Mesendoderm (in vitro differentiated cells): ENCODE measurements around the gene RNF144B.
"Not testable (repeated sequence)": the region's sequence is repeated elsewhere in the genome, so short reads cannot be mapped to it uniquely, and the experiment has no call there.

Experiments
- DNase-seq: peaks from one replicate; pipeline ENCODE4 v3.0.0; 2013
- H2AK5ac ChIP-seq: 2 replicates; pipeline ENCODE4 v1.6.1; 2013; ENCODE audit warnings: low read length, inconsistent platforms
- H2BK120ac ChIP-seq: 2 replicates; pipeline ENCODE4 v1.6.1; 2013; ENCODE audit warnings: low read depth, mild to moderate bottlenecking, low read length, moderate library complexity, mixed read lengths
- H2BK15ac ChIP-seq: replicated peaks from 2 replicates; pipeline ENCODE4 v1.6.1; 2013; ENCODE audit warnings: low read depth, mild to moderate bottlenecking, moderate library complexity
- H2BK5ac ChIP-seq: 2 replicates; pipeline ENCODE4 v1.6.1; 2013; ENCODE audit warnings: low read length, inconsistent platforms
- H3K18ac ChIP-seq: 2 replicates; pipeline ENCODE4 v1.6.1; 2013; ENCODE audit warnings: mild to moderate bottlenecking, low read length, mixed read lengths
- H3K23ac ChIP-seq: one replicate; pipeline ENCODE4 v1.6.1; 2013; ENCODE audit warnings: low read length
- H3K27ac ChIP-seq: 2 replicates; pipeline ENCODE4 v1.5.1; 2013; ENCODE audit warnings: low read depth, mild to moderate bottlenecking, inconsistent platforms, low read length, moderate library complexity
- H3K27me3 ChIP-seq: 2 replicates; pipeline ENCODE4 v1.6.1; 2013; ENCODE audit warnings: low read length, control low read depth, mild to moderate bottlenecking, inconsistent platforms; ENCODE audit not compliant: insufficient read depth, poor library complexity
- H3K36me3 ChIP-seq: 2 replicates; pipeline ENCODE4 v1.6.1; 2013; ENCODE audit warnings: low read length, inconsistent platforms; ENCODE audit not compliant: control insufficient read depth, insufficient read depth
- H3K4ac ChIP-seq: one replicate; pipeline ENCODE4 v1.6.1; 2013; ENCODE audit warnings: low read depth, mild to moderate bottlenecking, low read length, moderate library complexity
- H3K4me1 ChIP-seq: 2 replicates; pipeline ENCODE4 v1.6.1; 2013; ENCODE audit warnings: low read depth, low read length, inconsistent platforms; ENCODE audit not compliant: control insufficient read depth
- H3K4me2 ChIP-seq: 2 replicates; pipeline ENCODE4 v1.6.1; 2013; ENCODE audit warnings: low read length
- H3K4me3 ChIP-seq: 2 replicates; pipeline ENCODE4 v1.5.1; 2013; ENCODE audit warnings: mild to moderate bottlenecking, low read length
- H3K56ac ChIP-seq: one replicate; pipeline ENCODE4 v1.6.1; 2013; ENCODE audit warnings: low read length
- H3K79me1 ChIP-seq: 2 replicates; pipeline ENCODE4 v1.6.1; 2013; ENCODE audit warnings: low read length, inconsistent platforms
- H3K79me2 ChIP-seq: 2 replicates; pipeline ENCODE4 v1.6.1; 2013; ENCODE audit warnings: mild to moderate bottlenecking, low read length; ENCODE audit not compliant: control insufficient read depth, insufficient read depth
- H3K9ac ChIP-seq: 2 replicates; pipeline ENCODE4 v1.6.1; 2013; ENCODE audit warnings: low read length, inconsistent platforms
- H4K5ac ChIP-seq: one replicate; pipeline ENCODE4 v1.6.1; 2013; ENCODE audit warnings: low read length
- H4K8ac ChIP-seq: one replicate; pipeline ENCODE4 v1.6.1; 2013; ENCODE audit warnings: low read depth, mild to moderate bottlenecking, control low read depth, low read length, moderate library complexity
- WGBS: extraction: QIAGEN DNeasy Blood & Tissue Kit; methylation state at CpG from one replicate; pipeline ENCODE4 v1.1.7; 2013; ENCODE audit warnings: low lambda C conversion rate, missing lambda C conversion rate; ENCODE audit not compliant: insufficient coverage; ENCODE audit errors: extremely low coverage; 5-methylcytosine and 5-hydroxymethylcytosine counted together

RNF144B gene

DNA sequence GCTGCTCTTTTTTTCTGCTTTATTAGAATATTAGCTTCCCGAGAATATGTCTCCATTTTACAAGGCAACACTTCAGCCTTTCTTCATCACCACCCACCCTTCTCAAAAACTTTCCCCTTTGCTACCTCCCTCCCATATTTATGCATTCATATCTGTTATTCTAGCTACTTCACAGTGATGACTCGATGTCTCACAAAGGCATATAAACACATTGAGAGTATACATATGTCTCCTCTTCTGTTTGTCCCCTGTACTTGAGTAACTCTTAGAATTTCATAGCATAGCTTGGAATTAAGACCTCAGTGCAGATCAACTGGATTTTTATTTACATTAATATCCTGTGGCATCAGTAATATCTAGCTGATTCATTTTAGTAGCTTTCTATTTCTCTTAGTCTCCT, 6.5 kb downstream of the RNF144B start:
- no peak overlapping the region for H2BK5ac ChIP-seq
- H2BK15ac ChIP-seq: no peak overlapping the region
- no peak overlapping the region for H4K8ac ChIP-seq
- no CpG with 5 or more reads among the region's 2 CpGs for WGBS
- H3K56ac ChIP-seq: no peak overlapping the region
- H3K36me3 ChIP-seq: no peaks in the 10 kb centered on the region
- H3K23ac ChIP-seq: no peak overlapping the region
- no peak overlapping the region for H3K27ac ChIP-seq
- no peak overlapping the region for H2BK120ac ChIP-seq
- H2AK5ac ChIP-seq: no peak overlapping the region
- H3K4me1 ChIP-seq: peaks cover 5% of the 10 kb centered on the region
- no peak overlapping the region for H3K9ac ChIP-seq
- no peak overlapping the region for H3K18ac ChIP-seq
- no peak overlapping the region for H3K4ac ChIP-seq
- no peak overlapping the region for H3K4me3 ChIP-seq
- H4K5ac ChIP-seq: no peak overlapping the region
- no peaks in the 10 kb centered on the region for H3K79me2 ChIP-seq
- no peak overlapping the region for H3K4me2 ChIP-seq
- no peak for DNase-seq
- H3K79me1 ChIP-seq: no peaks in the 10 kb centered on the region
- no peaks in the 10 kb centered on the region for H3K27me3 ChIP-seq

DNA sequence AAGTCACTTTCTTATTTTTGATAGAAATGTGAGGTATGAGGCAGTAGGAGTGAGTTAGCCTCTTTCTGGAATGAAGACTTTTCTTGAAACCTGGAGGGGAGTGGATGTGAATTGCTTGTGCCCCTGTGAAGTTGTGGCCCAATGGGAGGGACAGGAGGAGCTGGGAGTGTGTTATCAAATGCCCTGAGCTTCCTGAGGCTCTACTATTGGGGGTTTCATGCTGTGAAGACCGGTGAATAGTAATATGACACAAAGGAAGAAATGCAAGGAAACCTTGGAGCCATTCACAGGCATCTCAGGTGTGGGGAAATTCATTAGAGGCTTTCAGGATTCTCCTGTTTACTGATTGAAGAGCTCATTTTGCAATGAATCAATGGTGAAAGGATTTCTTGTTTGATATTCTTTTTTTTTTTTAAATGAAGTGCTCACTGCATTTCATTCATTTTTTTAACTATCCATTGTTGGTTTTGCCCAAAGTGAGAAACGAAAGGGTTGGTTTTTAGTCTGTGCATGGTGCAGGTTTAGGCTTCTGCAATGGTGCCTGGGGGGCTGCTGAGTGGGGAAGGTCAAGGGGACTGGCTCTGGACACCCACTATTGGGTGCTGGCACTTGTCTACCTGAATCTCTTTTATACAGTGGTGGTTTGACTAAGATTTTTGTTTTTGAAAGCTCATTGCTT, 8.2 kb downstream of the RNF144B start:
- H2BK15ac ChIP-seq: no peak overlapping the region
- H2AK5ac ChIP-seq: no peak overlapping the region
- no peak overlapping the region for H3K23ac ChIP-seq
- WGBS: no CpG with 5 or more reads among the region's 2 CpGs
- H2BK5ac ChIP-seq: no peak overlapping the region
- no peaks in the 10 kb centered on the region for H3K27me3 ChIP-seq
- H3K56ac ChIP-seq: no peak overlapping the region
- H4K5ac ChIP-seq: no peak overlapping the region
- no peak overlapping the region for H3K4me3 ChIP-seq
- no peak overlapping the region for H2BK120ac ChIP-seq
- peak overlapping the region; percentile 65 for H4K8ac ChIP-seq
- H3K9ac ChIP-seq: no peak overlapping the region
- H3K18ac ChIP-seq: no peak overlapping the region
- no peak overlapping the region for H3K4ac ChIP-seq
- no peaks in the 10 kb centered on the region for H3K79me2 ChIP-seq
- no peak overlapping the region for H3K4me2 ChIP-seq
- peak; percentile 68 for DNase-seq
- no peaks in the 10 kb centered on the region for H3K79me1 ChIP-seq
- H3K4me1 ChIP-seq: peaks cover 5% of the 10 kb centered on the region
- H3K36me3 ChIP-seq: no peaks in the 10 kb centered on the region
- H3K27ac ChIP-seq: peak overlapping the region; percentile 31

DNA sequence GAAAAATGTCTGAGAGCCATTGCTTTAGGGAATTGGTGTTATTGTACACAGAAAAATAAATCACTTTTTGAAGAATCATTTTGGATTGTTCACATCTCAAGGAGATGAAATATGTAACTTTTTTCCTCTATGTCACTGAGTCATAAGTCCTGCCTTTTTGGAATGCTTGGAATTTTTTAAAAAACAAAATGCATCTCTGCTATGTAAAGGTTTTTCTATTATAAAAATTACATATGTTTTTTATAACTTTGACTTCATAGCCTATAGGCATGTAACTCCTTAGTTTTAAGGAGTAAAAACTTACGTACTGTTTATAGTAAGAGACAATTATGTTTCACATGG, 8.7 kb downstream of the RNF144B start:
- no peak overlapping the region for H3K4ac ChIP-seq
- H3K4me3 ChIP-seq: no peak overlapping the region
- H3K18ac ChIP-seq: no peak overlapping the region
- no CpG with 5 or more reads among the region's 1 CpG for WGBS
- H3K79me1 ChIP-seq: no peaks in the 10 kb centered on the region
- no peak overlapping the region for H3K23ac ChIP-seq
- no peak overlapping the region for H2AK5ac ChIP-seq
- no peak overlapping the region for H2BK120ac ChIP-seq
- H3K27ac ChIP-seq: no peak overlapping the region
- H3K56ac ChIP-seq: no peak overlapping the region
- no peak overlapping the region for H4K8ac ChIP-seq
- no peak overlapping the region for H3K9ac ChIP-seq
- H3K79me2 ChIP-seq: no peaks in the 10 kb centered on the region
- H3K4me1 ChIP-seq: peaks cover 10% of the 10 kb centered on the region
- no peak for DNase-seq
- no peak overlapping the region for H2BK15ac ChIP-seq
- no peak overlapping the region for H3K4me2 ChIP-seq
- H4K5ac ChIP-seq: no peak overlapping the region
- H3K36me3 ChIP-seq: no peaks in the 10 kb centered on the region
- no peaks in the 10 kb centered on the region for H3K27me3 ChIP-seq
- no peak overlapping the region for H2BK5ac ChIP-seq

DNA sequence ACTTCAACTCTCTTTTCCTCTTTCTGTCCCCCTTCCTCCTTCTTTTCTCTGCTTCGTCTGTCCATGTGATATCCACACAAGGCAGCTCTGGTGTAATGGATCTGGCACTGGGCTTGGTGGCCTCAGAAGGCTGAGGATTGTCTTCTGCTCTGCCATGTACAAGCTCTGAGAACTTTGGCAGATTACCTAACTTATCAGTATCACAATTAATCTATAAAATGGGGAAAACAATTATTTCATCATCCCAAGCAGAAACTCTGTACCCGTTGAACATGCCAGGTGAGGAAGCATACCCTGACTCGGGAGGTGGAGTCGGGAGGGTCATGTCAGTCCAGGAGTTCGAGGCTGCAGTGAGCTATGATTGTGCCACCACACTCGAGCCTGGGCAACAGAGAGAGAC, 10.6 kb downstream of the RNF144B start:
- no peak overlapping the region for H3K9ac ChIP-seq
- no peaks in the 10 kb centered on the region for H3K27me3 ChIP-seq

DNA sequence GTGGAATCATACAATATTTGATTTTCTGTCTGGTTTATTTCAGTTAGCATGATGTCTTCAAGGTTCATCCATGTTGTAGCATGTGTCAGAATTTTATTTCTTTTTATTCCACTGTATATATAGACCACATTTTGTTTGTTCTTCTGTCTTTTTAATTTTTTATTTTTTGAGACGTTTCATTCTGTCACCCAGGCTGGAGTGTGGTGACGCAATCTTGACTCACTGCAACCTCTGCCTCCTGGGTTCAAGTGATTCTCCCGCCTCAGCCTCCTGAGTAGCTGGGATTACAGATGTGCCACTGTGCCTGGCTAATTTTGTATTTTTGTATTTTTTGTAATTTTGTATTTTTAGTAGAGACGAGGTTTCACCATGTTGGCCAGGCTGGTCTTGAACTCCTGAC, 11.1 kb downstream of the RNF144B start:
- not testable (repeated sequence) for H3K23ac ChIP-seq, H3K4me3 ChIP-seq, H4K8ac ChIP-seq, H3K18ac ChIP-seq, H3K4ac ChIP-seq, H3K27ac ChIP-seq, H2BK5ac ChIP-seq, H3K56ac ChIP-seq, H3K79me1 ChIP-seq, H3K27me3 ChIP-seq, H2AK5ac ChIP-seq, H2BK15ac ChIP-seq, H2BK120ac ChIP-seq, H4K5ac ChIP-seq, H3K79me2 ChIP-seq, H3K4me2 ChIP-seq, H3K36me3 ChIP-seq, H3K9ac ChIP-seq, DNase-seq
- H3K4me1 ChIP-seq: peaks cover 13% of the 10 kb centered on the region
- no CpG with 5 or more reads among the region's 4 CpGs for WGBS

More for the DNA sequence above, 10.6 kb downstream of the RNF144B start:
- no peak overlapping the region for H4K5ac ChIP-seq
- no peak overlapping the region for H2BK120ac ChIP-seq
- H3K79me1 ChIP-seq: no peaks in the 10 kb centered on the region
- WGBS: no CpG with 5 or more reads among the region's 6 CpGs
- H3K4me1 ChIP-seq: peaks cover 13% of the 10 kb centered on the region
- DNase-seq: no peak
- H3K4me3 ChIP-seq: no peak overlapping the region
- H3K56ac ChIP-seq: no peak overlapping the region
- no peak overlapping the region for H3K23ac ChIP-seq
- H2BK15ac ChIP-seq: no peak overlapping the region
- H3K36me3 ChIP-seq: no peaks in the 10 kb centered on the region
- H3K18ac ChIP-seq: no peak overlapping the region
- no peak overlapping the region for H3K27ac ChIP-seq
- H3K79me2 ChIP-seq: no peaks in the 10 kb centered on the region
- peak overlapping the region; percentile 6 for H3K4ac ChIP-seq
- no peak overlapping the region for H2BK5ac ChIP-seq
- H2AK5ac ChIP-seq: no peak overlapping the region
- H4K8ac ChIP-seq: no peak overlapping the region
- H3K4me2 ChIP-seq: no peak overlapping the region

DNA sequence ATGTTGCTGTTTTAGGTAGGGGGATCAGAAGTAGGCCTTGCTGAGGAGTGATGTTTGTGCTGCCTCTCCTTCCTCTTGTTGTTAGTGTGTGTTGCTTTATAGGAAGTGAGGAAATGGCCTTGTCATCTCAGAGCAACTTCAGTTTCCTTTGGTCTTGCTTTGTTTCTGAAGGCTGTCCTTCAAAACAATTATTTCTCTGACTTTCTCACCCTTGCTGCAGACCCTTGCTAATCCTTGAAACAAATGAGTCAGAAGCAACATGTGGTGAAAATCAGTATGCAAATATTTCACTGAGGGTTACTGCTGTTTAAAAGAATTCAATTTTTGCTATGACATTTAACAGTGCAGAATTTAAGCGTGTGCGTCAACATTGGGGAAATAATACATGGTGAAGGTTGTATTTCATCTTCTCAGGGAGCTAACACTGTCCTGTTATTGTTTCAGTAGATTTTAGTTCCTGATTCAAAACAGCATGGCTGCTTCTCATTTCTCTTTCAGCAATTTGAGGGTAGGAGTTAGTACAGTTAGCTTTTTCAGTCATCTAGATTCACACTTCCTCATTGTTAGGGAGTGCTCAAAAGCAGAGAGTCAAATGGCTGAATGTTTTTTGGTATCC, 13.8 kb downstream of the RNF144B start:
- Histone ChIP-seq H3K36me3 (no peaks in the 10 kb centered on the region), H3K23ac (no peak overlapping the region), H3K4ac (no peak overlapping the region), H3K4me1 (peaks cover 7% of the 10 kb centered on the region), H4K5ac (no peak overlapping the region), H3K27me3 (no peaks in the 10 kb centered on the region), H3K9ac (no peak overlapping the region), H3K56ac (peak overlapping the region; percentile 22), H2AK5ac (no peak overlapping the region), H4K8ac (no peak overlapping the region), H3K79me2 (no peaks in the 10 kb centered on the region), H2BK15ac (no peak overlapping the region), H3K79me1 (no peaks in the 10 kb centered on the region), H3K4me3 (no peak overlapping the region), H2BK5ac (no peak overlapping the region), H3K4me2 (no peak overlapping the region), H2BK120ac (no peak overlapping the region), H3K27ac (peak overlapping the region; percentile 38), H3K18ac (no peak overlapping the region)
- DNase-seq: peak; percentile 53
- no CpG with 5 or more reads among the region's 2 CpGs for WGBS
